DND-41 (cell line): Measurements from ENCODE around the gene RAB33B.

Experiments
- EZH2 ChIP-seq: IDR thresholded peaks from 3 replicates; pipeline ENCODE4 v1.6.1; 2012; ENCODE audit warnings: borderline replicate concordance, low read depth, mild to moderate bottlenecking, moderate library complexity, low read length, inconsistent platforms; ENCODE audit not compliant: severe bottlenecking
- TF ChIP-seq, protein P1 (sequence below): IDR thresholded peaks from 2 replicates; pipeline ENCODE4 v1.5.1; 2012; ENCODE audit warnings: borderline replicate concordance, low read length, moderate library complexity, mild to moderate bottlenecking; ENCODE audit not compliant: poor library complexity, severe bottlenecking; ENCODE audit errors: extremely low read depth

DNA sequence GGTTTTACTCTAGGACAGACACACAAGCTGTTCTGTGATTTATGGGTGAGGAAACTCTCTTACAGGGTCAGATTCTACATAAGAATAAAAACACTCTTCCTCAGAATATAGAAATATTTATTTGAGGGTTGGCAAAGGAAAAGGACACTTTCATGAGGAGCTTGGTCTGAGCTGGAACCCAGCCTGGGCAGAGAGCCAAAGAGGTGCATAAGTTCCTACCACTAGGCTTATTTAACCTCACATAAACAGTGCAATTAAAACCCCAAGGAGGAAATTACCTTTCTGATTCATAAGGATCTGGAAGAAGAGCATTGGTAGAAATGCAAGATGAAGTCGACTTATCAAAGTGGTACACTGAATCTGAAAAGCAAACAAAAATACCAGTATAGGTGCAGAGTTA is 69.2 kb downstream of the RAB33B start:
- TF ChIP-seq, protein P1, sequence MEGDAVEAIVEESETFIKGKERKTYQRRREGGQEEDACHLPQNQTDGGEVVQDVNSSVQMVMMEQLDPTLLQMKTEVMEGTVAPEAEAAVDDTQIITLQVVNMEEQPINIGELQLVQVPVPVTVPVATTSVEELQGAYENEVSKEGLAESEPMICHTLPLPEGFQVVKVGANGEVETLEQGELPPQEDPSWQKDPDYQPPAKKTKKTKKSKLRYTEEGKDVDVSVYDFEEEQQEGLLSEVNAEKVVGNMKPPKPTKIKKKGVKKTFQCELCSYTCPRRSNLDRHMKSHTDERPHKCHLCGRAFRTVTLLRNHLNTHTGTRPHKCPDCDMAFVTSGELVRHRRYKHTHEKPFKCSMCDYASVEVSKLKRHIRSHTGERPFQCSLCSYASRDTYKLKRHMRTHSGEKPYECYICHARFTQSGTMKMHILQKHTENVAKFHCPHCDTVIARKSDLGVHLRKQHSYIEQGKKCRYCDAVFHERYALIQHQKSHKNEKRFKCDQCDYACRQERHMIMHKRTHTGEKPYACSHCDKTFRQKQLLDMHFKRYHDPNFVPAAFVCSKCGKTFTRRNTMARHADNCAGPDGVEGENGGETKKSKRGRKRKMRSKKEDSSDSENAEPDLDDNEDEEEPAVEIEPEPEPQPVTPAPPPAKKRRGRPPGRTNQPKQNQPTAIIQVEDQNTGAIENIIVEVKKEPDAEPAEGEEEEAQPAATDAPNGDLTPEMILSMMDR, result no peak
- TF ChIP-seq EZH2, result no peak
